ENCODE measurements around the gene MYO18A.

MYO18A gene

DNA sequence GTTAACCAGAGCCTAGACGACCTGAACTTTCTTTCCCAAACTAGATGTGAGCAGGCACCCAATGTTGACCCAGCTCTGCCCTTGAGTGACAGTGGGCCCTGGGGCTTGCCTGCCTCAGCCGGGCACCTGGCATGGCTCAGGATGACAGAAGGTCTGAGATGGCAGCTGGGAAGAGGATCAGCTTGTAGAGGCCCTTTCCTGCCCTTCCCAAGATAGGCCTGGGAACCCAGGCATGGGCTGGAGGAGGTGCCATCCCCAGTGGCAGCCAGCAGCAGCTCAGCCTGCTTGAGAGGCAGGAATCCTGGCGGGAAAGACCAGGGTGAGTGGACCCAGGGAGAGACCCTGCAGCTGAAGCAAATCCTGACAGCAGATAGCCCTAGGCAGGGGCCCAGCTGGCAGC, 78.2 kb downstream of the MYO18A start:
- Histone ChIP-seq H3K4me3 (ENCODE audit: low read depth, low read length) (no peak overlapping the region), H3K27me3 (replicated peaks) (no peaks in the 10 kb centered on the region), H3K36me3 (replicated peaks) (no peaks in the 10 kb centered on the region), H3K27ac (no peak overlapping the region)
- in situ Hi-C loops (cut with HindIII; ENCODE audit: low pct_ligation_motif_present, low sequenced_read_pairs), result no loop called here
- TF ChIP-seq, protein P1, sequence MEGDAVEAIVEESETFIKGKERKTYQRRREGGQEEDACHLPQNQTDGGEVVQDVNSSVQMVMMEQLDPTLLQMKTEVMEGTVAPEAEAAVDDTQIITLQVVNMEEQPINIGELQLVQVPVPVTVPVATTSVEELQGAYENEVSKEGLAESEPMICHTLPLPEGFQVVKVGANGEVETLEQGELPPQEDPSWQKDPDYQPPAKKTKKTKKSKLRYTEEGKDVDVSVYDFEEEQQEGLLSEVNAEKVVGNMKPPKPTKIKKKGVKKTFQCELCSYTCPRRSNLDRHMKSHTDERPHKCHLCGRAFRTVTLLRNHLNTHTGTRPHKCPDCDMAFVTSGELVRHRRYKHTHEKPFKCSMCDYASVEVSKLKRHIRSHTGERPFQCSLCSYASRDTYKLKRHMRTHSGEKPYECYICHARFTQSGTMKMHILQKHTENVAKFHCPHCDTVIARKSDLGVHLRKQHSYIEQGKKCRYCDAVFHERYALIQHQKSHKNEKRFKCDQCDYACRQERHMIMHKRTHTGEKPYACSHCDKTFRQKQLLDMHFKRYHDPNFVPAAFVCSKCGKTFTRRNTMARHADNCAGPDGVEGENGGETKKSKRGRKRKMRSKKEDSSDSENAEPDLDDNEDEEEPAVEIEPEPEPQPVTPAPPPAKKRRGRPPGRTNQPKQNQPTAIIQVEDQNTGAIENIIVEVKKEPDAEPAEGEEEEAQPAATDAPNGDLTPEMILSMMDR (IDR thresholded peaks at IDR 0.05; ENCODE audit: low read depth, low read length, missing control alignments), result no peak
- DNase-seq, result no peak

DNA sequence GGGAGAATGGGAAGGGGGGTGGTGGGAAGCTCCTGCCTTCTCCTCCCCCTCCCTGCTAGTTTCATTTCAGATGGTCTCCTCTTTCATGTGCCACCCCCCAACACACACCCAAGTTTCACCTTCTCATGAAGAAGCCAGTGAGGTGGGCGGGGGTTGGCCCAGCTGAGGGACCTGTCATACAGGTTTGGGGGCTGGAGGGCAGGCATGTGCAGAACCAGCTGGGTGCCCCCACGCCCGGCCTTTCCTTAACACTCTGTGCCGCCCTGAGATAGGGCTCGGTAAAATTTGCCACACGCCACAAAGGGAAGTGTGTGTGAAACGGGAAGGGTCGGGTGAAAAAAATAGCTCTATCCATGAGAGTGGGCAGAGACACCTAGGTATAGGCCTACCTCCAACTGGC, 79.9 kb downstream of the MYO18A start:
- no peaks in the 10 kb centered on the region for H3K27me3 ChIP-seq (replicated peaks)
- no peak overlapping the region for H3K4me3 ChIP-seq (ENCODE audit: low read depth, low read length)
- in situ Hi-C loops (cut with HindIII; ENCODE audit: low pct_ligation_motif_present, low sequenced_read_pairs), result no loop called here
- no peak overlapping the region for H3K27ac ChIP-seq
- no peak for DNase-seq
- H3K36me3 ChIP-seq (replicated peaks), result no peaks in the 10 kb centered on the region
- TF ChIP-seq, protein P1 (IDR thresholded peaks at IDR 0.05; ENCODE audit: low read depth, low read length, missing control alignments), result no peak

DNA sequence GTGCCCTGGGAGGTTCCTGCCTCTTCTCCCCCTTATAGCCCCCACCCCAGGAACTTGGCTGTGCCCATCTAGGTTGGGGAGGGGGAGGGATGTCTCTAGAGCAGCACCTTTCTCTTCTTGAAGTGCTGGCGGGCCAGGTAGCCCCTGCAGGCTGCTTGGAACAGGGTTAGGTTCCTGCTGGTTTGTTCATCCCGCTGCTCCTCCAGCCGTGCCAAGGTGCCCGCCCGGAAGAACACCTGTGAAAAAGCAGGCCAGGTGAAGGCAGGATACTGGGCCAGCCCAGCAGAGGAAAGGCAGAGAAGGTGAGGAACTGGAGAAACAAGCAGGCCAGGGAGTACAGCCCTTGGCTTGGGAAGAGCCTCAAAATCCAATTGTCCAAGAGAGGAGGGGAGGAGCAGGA, 80.7 kb downstream of the MYO18A start:
- Histone ChIP-seq H3K4me3 (ENCODE audit: low read depth, low read length) (no peak overlapping the region), H3K27me3 (replicated peaks) (no peaks in the 10 kb centered on the region), H3K36me3 (replicated peaks) (no peaks in the 10 kb centered on the region), H3K27ac (no peak overlapping the region)
- in situ Hi-C loops (cut with HindIII; ENCODE audit: low pct_ligation_motif_present, low sequenced_read_pairs), result no loop called here
- TF ChIP-seq, protein P1 (IDR thresholded peaks at IDR 0.05; ENCODE audit: low read depth, low read length, missing control alignments), result no peak
- DNase-seq, result no peak

DNA sequence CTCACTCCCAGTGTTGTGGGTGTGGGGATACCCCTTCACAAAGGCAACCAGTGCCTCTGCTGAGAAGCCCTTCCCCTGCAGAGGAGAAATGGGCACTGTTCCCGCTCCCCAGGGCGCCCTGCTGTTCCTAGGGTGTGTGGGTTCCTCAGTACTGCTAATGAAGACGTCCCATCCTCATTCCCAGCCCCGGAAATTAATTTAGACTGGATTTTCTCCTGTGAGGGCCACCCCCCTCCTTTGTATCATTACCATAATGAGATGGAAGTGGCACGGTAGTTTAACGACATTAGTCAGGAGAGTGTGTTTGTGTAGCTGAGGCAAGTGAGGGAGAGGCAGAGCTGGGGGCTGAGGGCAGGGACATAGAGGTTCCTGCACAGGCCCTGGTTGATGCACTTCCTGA, 84.1 kb downstream of the MYO18A start:
- Histone ChIP-seq H3K27ac (no peak overlapping the region), H3K4me3 (ENCODE audit: low read depth, low read length) (no peak overlapping the region), H3K27me3 (replicated peaks) (no peaks in the 10 kb centered on the region), H3K36me3 (replicated peaks) (no peaks in the 10 kb centered on the region)
- TF ChIP-seq, protein P1 (IDR thresholded peaks at IDR 0.05; ENCODE audit: low read depth, low read length, missing control alignments), result no peak
- DNase-seq, result no peak
- in situ Hi-C loops (cut with HindIII; ENCODE audit: low pct_ligation_motif_present, low sequenced_read_pairs), result no loop called here

DNA sequence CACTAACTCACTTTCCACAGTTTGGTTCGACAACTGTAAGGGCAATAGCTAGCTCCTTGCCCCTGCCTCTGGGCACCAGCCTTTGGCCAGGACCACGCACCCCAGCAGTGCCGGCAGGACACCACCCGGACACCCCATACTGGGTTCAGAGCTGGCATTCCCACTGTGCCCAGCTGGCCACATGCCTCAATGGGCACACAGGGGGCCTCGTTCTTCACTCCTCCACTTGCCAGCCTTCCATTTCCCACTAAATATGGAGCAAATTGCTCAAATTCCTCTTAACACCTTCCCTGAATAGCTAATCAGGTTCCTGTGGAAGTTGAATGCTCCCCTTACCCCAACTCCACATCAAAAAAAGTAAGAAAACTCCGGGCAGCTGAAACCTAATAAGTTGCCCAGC, 84.8 kb downstream of the MYO18A start:
- Histone ChIP-seq H3K27me3 (replicated peaks) (no peaks in the 10 kb centered on the region), H3K27ac (no peak overlapping the region), H3K36me3 (replicated peaks) (no peaks in the 10 kb centered on the region), H3K4me3 (ENCODE audit: low read depth, low read length) (no peak overlapping the region)
- in situ Hi-C loops (cut with HindIII; ENCODE audit: low pct_ligation_motif_present, low sequenced_read_pairs), result no loop called here
- DNase-seq, result no peak
- TF ChIP-seq, protein P1 (IDR thresholded peaks at IDR 0.05; ENCODE audit: low read depth, low read length, missing control alignments), result no peak

DNA sequence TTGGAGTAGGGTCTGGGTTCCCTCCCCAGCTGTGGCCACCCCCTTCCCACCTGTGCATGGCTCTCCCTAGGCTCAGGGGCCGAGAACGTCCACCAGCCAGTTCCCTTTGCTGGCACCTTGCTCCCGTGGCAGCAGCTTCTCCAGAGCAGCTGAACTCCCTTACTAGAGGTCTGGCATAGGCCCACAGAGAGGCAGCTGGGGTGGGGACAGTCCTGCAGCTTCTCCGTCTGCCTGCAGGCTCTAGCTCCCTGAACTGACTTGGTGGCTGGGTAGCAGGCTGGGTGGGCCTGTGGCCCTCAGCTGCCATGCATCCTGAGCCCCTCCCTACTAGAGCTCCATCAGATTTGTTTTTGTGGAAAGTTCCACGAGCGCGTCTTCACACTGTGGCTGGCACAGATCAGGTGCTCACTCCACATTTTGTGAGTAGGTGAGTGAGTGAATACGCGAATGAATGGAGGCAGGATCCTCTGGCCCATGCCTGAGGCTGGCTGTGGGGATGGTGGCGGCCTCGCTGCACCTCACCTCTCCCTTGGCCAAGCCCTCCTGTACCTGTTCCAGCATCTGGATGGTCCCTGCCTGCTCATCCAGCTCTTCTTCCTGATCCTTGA, 86.0 kb downstream of the MYO18A start:
- TF ChIP-seq, protein P1 (IDR thresholded peaks at IDR 0.05; ENCODE audit: low read depth, low read length, missing control alignments), result no peak

More for the DNA sequence above, 86.0 kb downstream of the MYO18A start:
- no peak for DNase-seq
- H3K27me3 ChIP-seq (replicated peaks), result no peaks in the 10 kb centered on the region
- no peak overlapping the region for H3K27ac ChIP-seq
- H3K36me3 ChIP-seq (replicated peaks), result no peaks in the 10 kb centered on the region
- H3K4me3 ChIP-seq (ENCODE audit: low read depth, low read length), result no peak overlapping the region
- in situ Hi-C loops (cut with HindIII; ENCODE audit: low pct_ligation_motif_present, low sequenced_read_pairs), result no loop called here
